Measurements from ENCODE around the gene COL28A1.

COL28A1 gene

GRCh38 chr7:7486362-7486761 lies 49.3 kb downstream of the COL28A1 start:
- TF ChIP-seq GATA2 (IDR thresholded peaks at IDR 0.05; ENCODE audit: low read depth, low read length) = no peak
- TF ChIP-seq GATA3 (IDR thresholded peaks at IDR 0.05; ENCODE audit: low read depth, low read length) = no peak

GRCh38 chr7:7484072-7484471 lies 51.6 kb downstream of the COL28A1 start:
- TF ChIP-seq GATA3 (IDR thresholded peaks at IDR 0.05; ENCODE audit: low read depth, low read length) (no peak), GATA2 (IDR thresholded peaks at IDR 0.05; ENCODE audit: low read depth, low read length) (no peak)

GRCh38 chr7:7481802-7482201 lies 53.9 kb downstream of the COL28A1 start:
- TF ChIP-seq GATA3 (IDR thresholded peaks at IDR 0.05; ENCODE audit: low read depth, low read length) (no peak), GATA2 (IDR thresholded peaks at IDR 0.05; ENCODE audit: low read depth, low read length) (no peak)

GRCh38 chr7:7479275-7479805 lies 56.3 kb downstream of the COL28A1 start:
- no peak for TF ChIP-seq GATA2 (IDR thresholded peaks at IDR 0.05; ENCODE audit: low read depth, low read length)
- TF ChIP-seq GATA3 (IDR thresholded peaks at IDR 0.05; ENCODE audit: low read depth, low read length) = no peak

DNA sequence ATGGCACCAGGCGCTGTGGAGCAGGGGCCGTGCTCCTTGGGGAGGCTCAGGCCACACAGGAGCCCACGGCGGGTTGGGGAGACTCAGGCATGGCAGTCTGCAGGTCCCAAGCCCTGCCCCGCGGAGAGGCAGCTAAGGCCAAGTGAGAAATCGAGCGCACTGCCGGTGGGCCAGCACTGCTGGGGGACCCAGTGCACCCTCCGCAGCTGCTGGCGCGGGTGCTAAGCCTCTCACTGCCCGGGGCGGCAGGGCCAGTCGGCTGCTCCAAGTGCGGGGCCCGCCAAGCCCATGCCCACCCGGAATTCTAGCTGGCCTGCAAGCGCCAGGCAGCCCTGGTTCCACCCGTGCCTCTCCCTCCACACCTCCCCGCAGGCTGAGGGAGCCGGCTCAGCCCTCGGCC lies 57.1 kb downstream of the COL28A1 start:
- TF ChIP-seq GATA3 (IDR thresholded peaks at IDR 0.05; ENCODE audit: low read depth, low read length) (no peak), GATA2 (IDR thresholded peaks at IDR 0.05; ENCODE audit: low read depth, low read length) (no peak)

- TF ChIP-seq GATA3 (IDR thresholded peaks at IDR 0.05; ENCODE audit: low read depth, low read length) = no peak
- TF ChIP-seq GATA2 (IDR thresholded peaks at IDR 0.05; ENCODE audit: low read depth, low read length) = no peak
Measured at GRCh38 chr7:7476381-7476780, 59.3 kb downstream of the COL28A1 start.

- no peak for TF ChIP-seq GATA3 (IDR thresholded peaks at IDR 0.05; ENCODE audit: low read depth, low read length)
- no peak for TF ChIP-seq GATA2 (IDR thresholded peaks at IDR 0.05; ENCODE audit: low read depth, low read length)
Measured at GRCh38 chr7:7475601-7476000, 60.1 kb downstream of the COL28A1 start.

- TF ChIP-seq GATA2 (IDR thresholded peaks at IDR 0.05; ENCODE audit: low read depth, low read length) (no peak), GATA3 (IDR thresholded peaks at IDR 0.05; ENCODE audit: low read depth, low read length) (no peak)
Measured at GRCh38 chr7:7474436-7474835, 61.2 kb downstream of the COL28A1 start.

- no peak for TF ChIP-seq GATA3 (IDR thresholded peaks at IDR 0.05; ENCODE audit: low read depth, low read length)
- no peak for TF ChIP-seq GATA2 (IDR thresholded peaks at IDR 0.05; ENCODE audit: low read depth, low read length)
Measured at GRCh38 chr7:7454000-7454399, 81.7 kb downstream of the COL28A1 start.

DNA sequence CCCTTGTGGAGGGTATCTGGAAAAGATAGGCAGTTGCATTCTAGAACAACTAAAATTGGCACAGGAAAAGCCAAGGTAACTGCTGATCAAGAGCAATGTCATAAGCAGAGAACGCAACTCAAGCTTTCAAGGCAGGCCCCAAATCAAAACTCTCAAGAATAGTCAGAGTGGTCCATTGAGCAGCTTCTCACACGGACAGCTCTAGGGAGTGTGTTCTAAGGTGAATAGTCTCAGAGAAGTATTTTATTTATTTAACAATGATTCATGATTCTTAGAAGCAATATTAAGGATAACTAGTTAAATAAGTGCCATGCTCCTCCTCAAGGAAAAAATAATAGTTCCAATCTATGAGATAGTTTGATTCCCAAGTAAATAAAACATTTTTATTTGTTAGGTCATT lies 83.0 kb downstream of the COL28A1 start:
- no peak for TF ChIP-seq GATA3 (IDR thresholded peaks at IDR 0.05; ENCODE audit: low read depth, low read length)
- TF ChIP-seq GATA2 (IDR thresholded peaks at IDR 0.05; ENCODE audit: low read depth, low read length) = no peak

DNA sequence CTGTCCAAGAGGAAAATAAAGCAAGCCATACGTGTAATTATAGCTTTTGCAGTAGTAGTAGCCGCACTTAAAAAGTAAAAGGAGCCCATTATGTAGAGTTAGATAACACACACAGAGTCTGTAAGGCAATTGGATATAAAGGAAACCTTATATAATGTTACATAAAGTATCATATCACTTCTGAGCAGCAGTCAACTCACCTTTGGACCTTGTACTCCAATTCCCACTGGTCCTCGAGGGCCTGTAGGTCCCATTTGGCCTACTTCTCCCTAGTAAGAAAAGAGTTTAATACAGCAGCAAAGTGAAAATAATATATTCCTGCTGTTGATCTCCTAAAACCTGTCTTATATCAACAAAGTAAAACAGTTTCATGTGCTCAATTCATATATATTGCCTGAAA lies 83.6 kb downstream of the COL28A1 start:
- no peak for TF ChIP-seq GATA2 (IDR thresholded peaks at IDR 0.05; ENCODE audit: low read depth, low read length)
- no peak for TF ChIP-seq GATA3 (IDR thresholded peaks at IDR 0.05; ENCODE audit: low read depth, low read length)

- TF ChIP-seq GATA2 (IDR thresholded peaks at IDR 0.05; ENCODE audit: low read depth, low read length) (no peak), GATA3 (IDR thresholded peaks at IDR 0.05; ENCODE audit: low read depth, low read length) (no peak)
Measured at GRCh38 chr7:7449055-7449454, 86.6 kb downstream of the COL28A1 start.

DNA sequence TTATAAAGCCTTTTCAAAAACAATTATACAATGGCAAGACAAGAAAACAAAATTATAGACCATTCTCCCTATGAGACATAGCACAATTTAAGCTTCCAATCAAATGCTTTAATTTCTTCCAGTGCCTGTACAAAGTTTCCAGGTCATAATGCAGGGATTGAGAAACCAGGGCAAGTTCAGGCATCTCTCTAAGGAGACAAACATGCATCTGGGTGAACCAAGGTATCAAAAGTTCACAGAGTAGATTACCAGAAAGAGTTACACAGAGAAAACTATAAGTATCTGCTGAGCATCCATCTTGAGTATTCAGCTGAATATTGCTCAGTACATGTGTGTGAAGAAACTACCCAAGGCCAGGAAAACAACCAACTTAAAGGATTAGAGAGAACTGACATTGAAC lies 89.1 kb downstream of the COL28A1 start:
- TF ChIP-seq GATA3 (IDR thresholded peaks at IDR 0.05; ENCODE audit: low read depth, low read length) (no peak), GATA2 (IDR thresholded peaks at IDR 0.05; ENCODE audit: low read depth, low read length) (no peak)

- no peak for TF ChIP-seq GATA3 (IDR thresholded peaks at IDR 0.05; ENCODE audit: low read depth, low read length)
- TF ChIP-seq GATA2 (IDR thresholded peaks at IDR 0.05; ENCODE audit: low read depth, low read length) = no peak
Measured at GRCh38 chr7:7443806-7444350, 91.8 kb downstream of the COL28A1 start.

GRCh38 chr7:7439564-7439963 lies 96.1 kb downstream of the COL28A1 start:
- TF ChIP-seq GATA3 (IDR thresholded peaks at IDR 0.05; ENCODE audit: low read depth, low read length) = no peak
- no peak for TF ChIP-seq GATA2 (IDR thresholded peaks at IDR 0.05; ENCODE audit: low read depth, low read length)

- TF ChIP-seq GATA2 (IDR thresholded peaks at IDR 0.05; ENCODE audit: low read depth, low read length) (no peak), GATA3 (IDR thresholded peaks at IDR 0.05; ENCODE audit: low read depth, low read length) (no peak)
Measured at GRCh38 chr7:7438851-7439250, 96.8 kb downstream of the COL28A1 start.
